ENCODE results near the gene CPPED1.
"Not testable (repeated sequence)": the region's sequence is repeated elsewhere in the genome, so short reads cannot be mapped to it uniquely, and the experiment has no call there.

Gene CPPED1, protein sequence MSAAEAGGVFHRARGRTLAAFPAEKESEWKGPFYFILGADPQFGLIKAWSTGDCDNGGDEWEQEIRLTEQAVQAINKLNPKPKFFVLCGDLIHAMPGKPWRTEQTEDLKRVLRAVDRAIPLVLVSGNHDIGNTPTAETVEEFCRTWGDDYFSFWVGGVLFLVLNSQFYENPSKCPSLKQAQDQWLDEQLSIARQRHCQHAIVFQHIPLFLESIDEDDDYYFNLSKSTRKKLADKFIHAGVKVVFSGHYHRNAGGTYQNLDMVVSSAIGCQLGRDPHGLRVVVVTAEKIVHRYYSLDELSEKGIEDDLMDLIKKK

DNA sequence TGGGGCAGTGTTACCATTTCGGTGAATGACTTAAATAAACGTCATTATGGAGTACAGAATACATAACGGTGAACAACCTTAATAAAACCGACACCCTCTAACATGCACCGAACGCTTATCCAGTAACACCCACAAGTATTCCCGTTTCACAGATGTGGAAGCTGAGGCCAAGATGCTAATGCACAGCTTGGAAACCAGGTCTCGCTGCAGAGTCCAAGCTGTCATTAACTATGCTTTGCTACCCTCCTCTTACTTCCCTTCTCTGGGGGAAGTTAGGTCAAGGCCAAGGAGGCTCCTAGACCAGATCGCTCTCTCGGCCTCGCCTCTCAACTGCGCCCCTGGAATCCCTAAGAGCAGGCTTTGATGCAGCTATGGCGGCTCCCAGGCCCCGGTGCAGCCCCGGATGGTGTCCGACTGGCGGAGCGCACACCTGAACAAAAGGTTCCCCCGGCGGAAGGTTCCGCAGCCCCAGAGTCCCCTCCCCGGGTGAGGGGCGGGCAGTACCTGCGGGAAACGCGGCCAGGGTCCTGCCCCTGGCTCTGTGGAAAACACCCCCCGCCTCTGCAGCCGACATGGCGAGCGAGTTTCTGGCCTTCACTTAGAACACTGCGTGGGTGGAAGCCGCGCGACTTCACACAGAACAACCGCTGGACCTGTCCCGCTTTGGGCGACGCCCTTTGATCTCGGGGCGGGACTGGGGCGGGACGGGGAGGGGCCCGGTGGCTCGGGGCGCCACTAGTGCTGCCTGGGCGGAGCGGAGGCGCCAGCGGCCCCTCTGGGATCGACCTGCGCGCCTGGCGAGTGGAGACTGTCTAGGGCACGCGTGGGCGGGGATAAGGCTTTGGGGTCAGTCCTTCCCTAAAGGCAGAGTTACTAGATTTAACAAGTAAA, at the start of gene CPPED1:
Gene CPPED1 (minus strand): TSS at position 685 of the 891 bp plus-strand sequence. CDS start 111 bp downstream, at position 574.
- peak; percentile 92 for DNase-seq

DNA sequence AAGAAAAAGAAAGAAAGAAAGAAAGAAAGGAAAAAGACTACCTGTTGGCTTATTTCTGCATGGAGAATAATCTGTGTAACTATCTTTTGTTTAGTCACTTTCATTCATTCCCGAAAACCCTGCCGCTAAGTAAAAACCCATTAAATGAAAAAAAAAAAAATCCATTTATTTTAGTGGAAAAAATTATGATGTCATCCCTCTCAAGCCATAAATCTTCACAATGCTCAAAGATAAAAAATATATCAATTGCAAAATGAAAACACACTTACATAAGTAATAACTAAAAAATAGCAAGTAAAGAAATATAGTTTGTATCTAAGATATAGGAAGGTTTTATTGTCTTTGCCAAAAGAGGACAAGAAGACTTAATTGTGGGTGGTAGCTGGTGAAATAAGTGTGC, 46.5 kb upstream of the CPPED1 start:
- DNase-seq, result no peak

DNA sequence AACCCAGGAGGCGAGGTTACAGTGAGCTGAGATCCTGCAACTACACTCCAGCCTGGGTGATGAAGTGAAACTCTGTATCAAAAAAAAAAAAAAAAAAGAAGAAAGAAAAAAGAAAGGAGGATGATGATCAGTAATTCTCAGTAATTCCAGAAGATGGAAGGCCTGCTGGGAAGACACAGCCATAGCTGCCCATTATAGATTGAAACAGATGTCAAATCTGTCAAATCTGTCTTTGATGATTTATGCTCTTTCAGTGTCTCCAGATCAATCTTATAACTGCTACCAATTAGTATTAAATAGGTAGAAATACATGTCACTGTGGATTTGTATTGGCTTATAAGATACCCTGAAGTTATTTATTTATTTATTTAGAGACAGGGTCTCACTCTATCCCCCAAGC, 42.9 kb upstream of the CPPED1 start:
- no peak for DNase-seq

DNA sequence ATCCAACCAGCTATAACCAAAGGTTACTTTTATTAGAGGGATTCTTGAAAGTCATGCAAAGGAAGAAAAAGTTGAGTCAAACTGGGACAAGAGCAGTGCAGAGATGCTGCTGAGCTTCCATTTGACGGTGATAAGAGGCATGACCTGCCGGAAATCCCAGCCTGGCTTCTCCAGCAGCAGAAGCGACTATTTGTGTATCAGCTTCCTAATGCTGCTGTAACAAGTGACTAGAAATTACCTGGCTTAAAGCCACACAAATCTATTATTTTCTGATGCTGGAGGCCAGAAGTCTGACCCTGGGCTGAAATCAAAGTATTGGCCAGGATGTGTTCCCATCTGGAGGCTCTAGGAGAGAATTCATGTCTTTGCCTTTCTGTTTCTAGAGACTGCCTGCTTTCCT, 41.6 kb upstream of the CPPED1 start:
- DNase-seq, result no peak

DNA sequence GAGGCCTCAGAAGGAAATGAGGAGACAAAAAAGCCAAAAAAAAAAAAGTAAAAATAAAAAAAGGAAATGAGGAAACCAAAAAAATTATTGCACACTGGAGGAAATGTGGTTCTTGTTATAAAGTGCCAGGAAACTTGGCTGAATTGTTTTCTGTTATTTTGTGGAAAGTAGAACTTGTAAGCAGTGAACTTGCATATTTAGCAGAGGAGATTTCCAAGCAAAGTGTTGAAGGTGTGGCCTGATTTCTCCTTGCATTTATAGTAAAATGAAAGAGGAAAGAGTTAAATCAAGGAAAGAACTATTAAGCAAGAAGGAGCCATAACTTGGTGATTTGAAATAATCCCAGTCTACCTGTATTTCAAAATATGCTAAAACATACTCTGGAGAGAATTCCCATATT, 34.1 kb upstream of the CPPED1 start:
- no peak for DNase-seq

DNA sequence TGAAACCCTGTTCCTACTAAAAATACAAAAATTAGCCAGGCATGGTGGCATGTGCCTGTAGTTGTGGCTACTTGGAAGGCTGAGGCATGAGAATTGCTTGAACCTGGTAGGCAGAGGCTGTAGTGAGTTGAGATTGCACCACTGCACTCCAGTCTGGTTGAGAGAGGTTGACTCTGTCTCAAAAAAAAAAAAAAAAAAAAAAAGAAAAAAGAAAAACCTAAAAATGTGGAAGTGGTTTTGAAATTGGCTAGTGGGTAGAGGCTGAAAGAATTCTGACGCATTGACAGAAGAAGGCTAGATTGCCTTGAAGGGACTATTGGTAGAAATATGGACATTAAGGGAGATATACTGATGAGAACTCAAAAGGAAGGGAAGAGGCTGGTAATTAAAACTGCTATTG, 33.6 kb upstream of the CPPED1 start:
- DNase-seq, result no peak

DNA sequence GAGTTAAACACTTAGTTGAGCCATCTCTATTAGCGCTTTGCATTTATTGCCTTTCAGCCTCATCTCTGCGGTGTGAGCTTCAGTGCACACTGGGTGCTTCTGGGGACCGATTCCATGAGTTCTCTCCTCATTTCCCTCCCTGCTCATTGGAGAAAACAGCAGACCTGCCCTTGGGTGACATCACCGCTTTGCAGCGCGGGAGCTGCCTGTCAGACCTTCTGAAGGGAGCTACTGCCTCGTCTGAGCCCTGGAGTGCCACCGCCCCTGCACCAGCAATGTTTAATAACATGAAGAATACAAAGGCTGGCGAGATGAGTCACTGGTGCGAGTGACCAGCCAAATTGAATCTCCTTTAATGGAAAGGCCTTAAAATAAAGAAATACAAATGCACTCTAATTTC, 30.2 kb upstream of the CPPED1 start:
- no peak for DNase-seq

DNA sequence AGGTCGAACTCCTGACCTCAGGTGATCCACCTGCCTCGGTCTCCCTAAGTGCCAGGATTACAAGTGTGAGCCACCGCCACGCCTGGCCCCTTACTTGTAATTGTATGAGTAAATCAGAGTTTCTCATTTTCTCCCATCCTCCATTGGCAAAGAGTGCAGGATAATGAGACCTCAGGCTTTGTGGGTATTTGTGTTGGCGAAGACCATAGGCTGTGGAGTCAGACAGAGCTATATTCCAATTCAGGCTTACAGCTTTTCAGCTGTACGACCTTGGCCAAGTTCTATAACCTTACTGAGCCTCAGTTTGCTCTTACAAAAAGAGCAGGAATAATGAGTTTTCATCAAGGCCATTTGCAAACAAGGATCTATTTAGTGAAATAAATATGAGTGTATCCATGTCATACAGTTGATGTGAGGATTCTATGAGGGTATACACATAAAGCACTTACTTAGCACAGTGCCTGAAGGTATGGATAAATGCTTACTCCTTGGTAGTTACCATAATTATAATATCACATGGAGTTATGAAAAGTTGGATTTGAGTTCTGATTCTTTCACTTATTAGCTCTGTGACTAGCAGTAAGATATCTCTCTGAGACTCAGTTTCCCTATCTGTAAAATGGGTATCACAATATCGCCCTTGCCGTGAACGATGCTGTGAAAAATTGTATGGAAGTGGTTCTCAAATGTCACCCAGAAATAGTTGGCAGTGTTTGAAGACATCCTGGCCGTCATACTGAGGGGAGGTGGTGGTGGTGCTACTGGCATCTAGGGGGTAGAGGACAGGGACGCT, 25.6 kb upstream of the CPPED1 start:
- peak; percentile 44 for DNase-seq

DNA sequence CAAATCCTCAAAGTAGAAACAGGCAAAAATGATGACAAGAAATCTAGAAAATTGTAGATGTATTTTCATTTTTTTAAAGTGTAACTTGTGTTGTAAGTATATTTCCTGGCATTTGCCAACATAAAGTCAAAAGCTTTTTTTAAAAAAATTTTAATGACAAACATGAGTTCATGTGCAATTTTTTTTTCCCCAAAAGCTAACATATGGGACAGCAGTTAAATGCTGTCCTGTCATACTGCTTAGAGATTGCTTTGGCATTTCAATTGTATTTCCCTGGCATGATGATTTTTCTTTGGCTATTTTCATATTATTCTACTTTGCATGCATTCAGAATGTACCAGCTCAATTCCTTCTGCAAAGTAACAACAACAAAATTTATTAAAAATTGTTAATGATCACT, 24.5 kb upstream of the CPPED1 start:
- no peak for DNase-seq

DNA sequence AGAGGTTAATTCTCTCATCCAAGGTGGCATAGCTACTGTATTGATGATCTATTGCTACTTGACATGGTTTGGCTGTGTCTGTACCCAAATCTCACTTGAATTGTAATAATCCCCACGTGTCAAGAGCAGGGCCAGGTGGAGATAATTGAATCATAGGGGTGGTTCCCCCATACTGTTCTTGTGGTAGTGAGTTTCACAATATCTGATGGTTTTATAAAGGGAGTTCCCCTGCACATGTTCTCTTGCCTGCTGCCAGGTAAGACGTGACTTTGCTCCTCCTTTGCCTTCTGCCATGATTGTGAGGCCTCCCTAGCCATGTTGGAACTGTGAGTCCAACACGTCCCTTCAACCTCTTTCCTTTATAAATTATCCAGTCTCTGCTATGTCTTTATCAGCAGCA, 22.9 kb upstream of the CPPED1 start:
- DNase-seq, result no peak

DNA sequence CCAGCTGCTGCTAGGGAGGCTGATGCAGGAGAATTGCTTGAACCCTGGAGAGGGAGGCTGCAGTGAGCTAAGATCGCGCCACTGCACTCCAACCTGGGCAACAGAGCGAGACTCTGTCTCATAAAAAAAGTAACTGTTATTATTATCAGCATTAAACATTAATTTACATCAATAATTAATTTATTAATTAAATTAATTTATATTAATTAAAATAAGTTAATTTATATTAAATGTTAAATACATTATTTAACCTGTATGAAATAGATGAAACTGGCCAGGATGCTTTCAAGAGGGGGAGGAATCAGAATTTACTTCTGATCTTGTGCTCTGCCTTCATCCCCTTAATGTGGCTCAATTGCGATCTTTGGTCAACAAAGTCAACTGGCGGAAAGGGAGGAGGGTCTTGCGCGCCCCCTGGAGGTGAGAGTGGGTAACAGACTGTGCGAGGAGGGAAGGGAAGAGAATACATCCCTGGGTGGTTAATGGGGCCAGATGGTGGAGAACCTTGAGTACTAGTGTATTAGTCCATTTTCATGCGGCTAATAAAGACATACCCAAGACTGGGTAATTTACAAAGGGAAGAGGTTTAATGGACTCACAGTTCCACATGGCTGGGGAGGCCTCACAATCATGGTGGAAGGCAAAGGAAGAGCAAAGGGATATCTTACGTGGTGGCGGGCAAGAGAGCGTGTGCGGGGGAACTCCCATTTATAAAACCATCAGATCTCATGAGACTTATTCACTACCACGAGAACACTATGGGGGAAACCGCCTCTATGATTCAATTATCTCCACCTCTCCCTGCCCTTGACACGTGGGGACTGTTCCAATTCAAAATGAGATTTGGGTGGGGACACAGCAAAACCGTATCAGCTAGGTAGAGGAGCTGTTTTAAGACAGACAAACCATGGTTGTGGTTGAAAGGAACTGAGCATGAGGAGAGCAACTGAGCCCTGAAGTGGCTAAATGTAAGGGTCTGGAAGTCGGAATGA, 15.7 kb upstream of the CPPED1 start:
- peak; percentile 48 for DNase-seq

DNA sequence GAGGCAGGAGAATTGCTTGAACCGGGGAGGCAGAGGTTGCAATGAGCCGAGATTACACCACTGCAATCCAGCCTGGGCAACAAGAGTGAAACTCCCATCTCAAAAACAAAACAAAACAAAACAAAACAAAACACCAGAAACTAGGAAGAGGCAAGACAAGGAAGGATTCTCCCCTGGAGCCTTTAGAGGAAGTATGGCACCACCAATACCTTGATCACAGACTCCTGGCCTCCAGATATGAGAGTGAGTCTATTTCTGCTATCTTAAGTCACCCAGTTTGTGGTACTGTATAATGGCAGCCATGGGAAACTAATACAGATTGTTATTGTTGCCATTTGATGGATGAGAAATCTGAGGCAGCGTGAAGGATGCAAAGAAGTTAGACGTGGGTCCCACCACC, 14.6 kb upstream of the CPPED1 start:
- DNase-seq, result no peak

DNA sequence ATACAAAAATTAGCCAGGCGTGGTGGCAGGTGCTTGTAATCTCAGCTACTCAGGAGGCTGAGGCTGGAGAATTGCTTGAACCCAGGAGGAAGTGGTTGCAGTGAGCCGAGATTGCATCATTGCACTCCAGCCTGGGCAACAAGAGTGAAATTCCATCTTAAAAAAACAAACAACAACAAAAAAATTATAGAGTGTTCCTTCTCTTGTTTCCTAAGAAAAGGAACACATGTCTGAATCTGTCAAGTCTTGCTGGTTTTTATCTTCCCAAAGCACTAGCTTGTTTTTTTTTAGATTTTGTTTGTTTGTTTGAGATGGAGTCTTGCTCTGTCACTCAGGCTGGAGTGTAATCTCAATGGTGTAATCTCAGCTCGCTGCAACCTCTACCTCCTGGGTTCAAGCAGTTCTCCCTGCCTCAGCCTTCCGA, 13.1 kb upstream of the CPPED1 start:
- DNase-seq, result not testable (repeated sequence)

DNA sequence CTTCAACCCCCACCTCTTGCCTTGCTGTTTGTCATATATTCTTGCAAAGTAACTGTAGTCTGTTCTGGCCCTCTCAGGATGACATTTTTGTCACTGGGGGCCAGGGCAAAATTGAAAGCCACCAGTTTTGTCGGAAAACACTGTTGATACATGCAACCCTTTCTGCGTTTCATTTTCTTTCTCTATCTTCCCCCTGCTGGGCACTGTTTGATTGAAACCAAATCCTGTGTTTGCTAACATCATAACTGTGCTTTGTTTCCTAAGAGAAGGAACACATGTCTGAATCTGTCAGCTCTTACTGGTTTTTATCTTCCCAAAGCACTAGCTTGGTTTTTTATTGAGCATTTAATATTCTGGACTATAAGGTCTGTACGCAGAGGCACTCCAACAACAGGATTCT, 11.7 kb upstream of the CPPED1 start:
- DNase-seq, result no peak

DNA sequence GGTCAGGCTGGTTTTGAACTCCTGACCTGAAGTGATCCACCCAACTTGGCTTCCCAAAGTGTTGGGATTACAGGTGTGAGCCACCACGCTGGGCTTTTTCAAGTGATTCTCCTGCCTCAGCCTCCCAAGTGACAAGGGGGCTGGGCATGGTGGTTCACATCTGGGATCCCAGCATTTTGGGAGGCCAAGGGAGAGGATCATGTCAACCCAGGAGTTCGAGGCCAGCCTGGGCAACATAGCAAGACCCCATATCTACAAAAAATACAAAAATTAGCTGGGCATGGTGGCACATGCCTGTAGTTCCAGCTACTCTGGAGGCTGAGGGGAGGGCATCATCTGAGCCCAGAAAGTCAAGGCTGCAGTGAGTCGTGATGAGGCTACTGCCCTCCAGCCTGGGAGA, 10.0 kb upstream of the CPPED1 start:
- DNase-seq, result not testable (repeated sequence)

DNA sequence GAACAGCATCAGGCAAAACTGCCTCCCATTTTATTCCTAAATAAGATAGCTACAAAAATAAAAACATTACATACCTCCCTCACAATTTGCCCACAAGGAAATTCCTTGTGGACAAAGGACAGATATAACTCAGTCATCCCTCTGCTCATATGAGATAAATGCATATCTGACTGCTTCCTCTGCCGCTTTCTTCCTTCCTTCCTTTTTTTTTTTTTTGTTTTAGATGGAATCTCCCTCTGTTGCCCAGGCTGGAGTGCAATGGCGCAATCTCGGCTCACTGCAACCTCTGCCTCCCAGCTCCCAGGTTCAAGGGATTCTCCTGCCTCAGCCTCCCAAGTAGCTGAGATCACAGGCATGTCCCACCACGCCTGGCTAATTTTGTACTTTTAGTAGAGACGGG, 9.6 kb upstream of the CPPED1 start:
- DNase-seq, result not testable (repeated sequence)

DNA sequence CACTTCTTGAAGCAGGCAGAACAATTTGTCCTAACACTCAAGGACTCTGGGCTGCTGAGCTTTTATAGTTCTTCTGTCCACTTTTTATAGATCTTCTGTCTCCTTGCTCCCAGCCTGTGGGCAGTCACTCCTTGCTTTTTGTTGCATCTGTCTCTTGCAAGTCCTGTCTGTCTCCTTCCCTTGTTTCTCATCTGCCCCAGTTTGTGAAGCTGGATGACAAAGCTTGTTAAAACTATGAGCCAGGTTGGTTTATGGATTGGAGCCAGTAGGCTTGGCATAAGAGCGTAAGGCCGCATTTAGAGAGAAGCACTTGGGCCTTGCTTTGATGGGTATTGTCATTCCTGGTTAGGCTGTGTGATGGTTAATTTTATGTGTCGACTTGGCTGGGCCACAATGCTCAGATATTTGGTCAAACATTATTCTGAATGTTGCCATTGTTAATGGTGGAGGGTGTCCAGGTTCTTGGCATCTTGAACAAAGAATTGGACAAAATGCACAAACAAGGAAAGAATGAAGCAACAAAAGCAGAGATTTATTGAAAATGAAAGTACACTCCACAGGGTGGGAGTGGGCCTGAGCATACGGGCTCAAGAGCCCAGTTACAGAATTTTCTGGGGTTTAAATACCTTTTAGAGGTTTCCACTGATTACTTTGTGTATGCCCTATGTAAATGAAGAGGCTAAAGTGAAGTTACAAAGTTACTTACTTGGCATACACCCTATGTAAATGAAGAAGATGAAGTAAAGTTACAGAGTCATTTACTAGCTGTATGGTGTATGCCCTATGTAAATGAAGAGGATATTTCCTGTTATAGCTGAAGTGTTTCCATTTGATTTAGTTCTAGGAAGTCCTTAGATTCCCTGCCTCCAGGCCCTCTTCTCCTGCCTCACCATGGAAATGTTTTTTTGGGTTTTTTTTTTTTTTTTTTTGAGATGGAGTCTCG, 8.0 kb upstream of the CPPED1 start:
- no peak for DNase-seq

DNA sequence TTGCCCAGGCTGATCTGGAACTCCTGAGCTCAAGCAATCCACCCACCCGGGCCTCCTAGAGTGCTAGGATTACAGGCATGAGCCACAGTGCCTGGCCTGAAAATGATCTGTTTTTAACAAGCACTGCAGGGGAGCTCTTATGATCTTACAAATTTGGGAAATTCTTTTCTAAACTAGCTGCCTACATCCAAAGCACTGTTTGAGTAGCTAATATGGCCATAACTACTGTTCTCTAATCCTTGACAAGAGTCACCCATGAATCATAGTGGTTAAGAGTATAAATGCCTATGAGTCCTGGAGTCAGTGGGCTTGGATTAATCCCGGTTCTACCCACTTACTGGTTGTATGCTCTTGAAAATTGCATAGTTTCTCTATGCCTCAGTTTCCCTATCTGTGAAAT, 1.4 kb upstream of the CPPED1 start:
- DNase-seq, result no peak

DNA sequence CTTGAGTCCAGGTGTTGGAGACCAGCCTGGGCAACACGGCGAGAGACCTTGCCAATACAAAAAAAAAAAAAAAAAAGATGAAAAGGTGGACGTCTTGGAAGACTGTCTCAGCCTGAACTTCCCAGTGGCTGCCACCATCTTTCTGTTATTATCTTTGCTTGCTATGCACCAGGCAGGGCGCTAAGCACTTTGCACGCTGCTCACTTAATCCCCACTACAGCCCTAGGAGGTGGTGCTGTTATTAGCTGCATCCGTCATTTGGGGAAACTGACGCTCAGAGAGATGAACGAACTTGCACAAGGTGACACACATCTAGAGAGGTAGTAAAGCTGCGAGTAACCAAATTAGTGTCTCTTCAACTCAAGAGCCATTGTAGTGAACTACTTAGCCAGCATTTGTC, 708 bp upstream of the CPPED1 start:
- DNase-seq, result no peak

DNA sequence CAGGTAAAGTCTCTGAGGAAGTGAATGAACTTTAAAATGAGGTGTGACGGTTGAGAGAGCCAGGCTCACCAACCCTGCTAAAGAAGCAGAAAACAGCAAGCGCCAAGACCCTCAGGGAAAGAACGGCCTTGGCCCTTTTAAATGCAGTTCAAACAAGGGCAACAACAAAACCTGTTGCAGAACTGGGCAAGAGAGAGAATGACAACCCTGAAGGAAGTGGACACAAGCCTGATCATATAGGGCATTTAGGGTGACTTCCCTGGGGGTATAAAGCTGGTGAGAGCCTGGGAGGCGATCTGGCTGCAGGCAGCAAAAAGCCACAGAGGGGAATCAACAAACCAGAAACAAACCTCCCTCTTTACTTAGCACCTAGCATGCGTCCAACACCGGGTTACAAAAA, 1.0 kb downstream of the CPPED1 start:
- DNase-seq, result no peak

DNA sequence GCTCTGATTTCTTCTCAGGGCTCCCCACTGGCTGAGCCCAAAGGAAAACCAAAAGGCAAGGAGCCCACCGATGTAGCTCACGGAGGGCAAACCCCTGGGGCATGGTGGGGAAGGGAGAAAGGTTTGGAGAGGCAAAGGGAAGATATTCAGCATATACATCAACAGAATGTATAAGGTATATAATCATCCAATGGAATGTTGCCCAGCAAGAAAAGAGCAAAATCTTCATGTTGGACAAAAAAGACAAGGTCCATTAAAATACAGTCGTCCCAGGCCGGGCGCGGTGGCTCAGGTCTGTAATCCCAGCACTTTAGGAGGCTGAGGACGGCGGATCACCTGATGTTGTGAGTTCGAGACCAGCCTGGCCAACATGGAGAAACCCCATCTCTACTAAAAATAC, 1.6 kb downstream of the CPPED1 start:
- no peak for DNase-seq
